Panc1 (cell line): ENCODE results near the gene RGS3.

Experiments used
- CTCF ChIP-seq: fragments of 450-650 bp; IDR thresholded peaks from 2 replicates; pipeline ENCODE4 v1.5.1; 2017; ENCODE audit warnings: mild to moderate bottlenecking
- REST ChIP-seq, 2 experiments: IDR thresholded peaks; 2 replicates each; pipeline ENCODE4 v1.6.1; 2011 to 2012; ENCODE audit warnings: low read depth in 2 of 2, control low read depth in 1 of 2, low read length in 1 of 2, mild to moderate bottlenecking in 1 of 2, moderate library complexity in 1 of 2; ENCODE audit not compliant: insufficient read depth in 1 of 2
- SIN3A ChIP-seq: IDR thresholded peaks from 2 replicates; pipeline ENCODE4 v1.6.1; 2012; ENCODE audit warnings: low read depth, mild to moderate bottlenecking, low read length, moderate library complexity, borderline replicate concordance; ENCODE audit not compliant: insufficient read depth
- TCF7L2 ChIP-seq: IDR thresholded peaks from 2 replicates; pipeline ENCODE4 v1.6.1; 2011; ENCODE audit warnings: mild to moderate bottlenecking, low read depth, low read length, inconsistent platforms

GRCh38 chr9:113444736-113445135, 18.8 kb upstream of the RGS3 start:
- no peak for TF ChIP-seq CTCF
- TF ChIP-seq REST (IDR thresholded peaks at IDR 0.05; ENCODE audit: insufficient read depth in 1 of 2, low read depth in 2 of 2, low read length in 1 of 2): no peak
- no peak for TF ChIP-seq SIN3A
- no peak for TF ChIP-seq TCF7L2
